Ovary (tissue), 9 donors: Measurements from ENCODE around the gene PKD1L1. TPM values are rescaled to one million over a fixed set of nuclear protein-coding genes. Genes with fewer than 3 reads are reported as not detected.

Source experiments
- DNase-seq, 5 donors: peaks; one replicate each; pipeline ENCODE4 v3.0.0-alpha.2; 2019 to 2020
- H3K27ac ChIP-seq, 2 donors: fragments of 200-600 bp; one replicate each; pipeline versions ENCODE4 v1.5.1 to v1.8.0; 2019 to 2022
- H3K27me3 ChIP-seq: fragments of 200-600 bp; one replicate; pipeline ENCODE4 v1.8.0; 2022
- H3K36me3 ChIP-seq: fragments of 200-600 bp; sonication (generic); one replicate; pipeline ENCODE4 v1.5.1; 2019
- H3K4me1 ChIP-seq: one replicate; pipeline ENCODE4 v1.8.1; 2013; ENCODE audit warnings: mild to moderate bottlenecking, moderate library complexity; ENCODE audit not compliant: insufficient read depth
- H3K4me3 ChIP-seq: fragments of 200-600 bp; sonication (generic); one replicate; pipeline ENCODE4 v1.5.1; 2017
- H3K9me3 ChIP-seq, 2 donors: fragments of 200-600 bp in 1 of 2; sonication (generic) in 1 of 2; one replicate each; pipeline versions ENCODE4 v1.5.1 to v1.8.1; 2013 to 2019; ENCODE audit warnings: mild to moderate bottlenecking in 1 of 2, moderate library complexity in 1 of 2
- EP300 ChIP-seq: sonication (generic); formaldehyde crosslinking; IDR thresholded peaks from one replicate; pipeline ENCODE4 v1.6.1; 2017; ENCODE audit warnings: antibody characterized with exemption
- POLR2A ChIP-seq: fragments of 450-650 bp; IDR thresholded peaks from one replicate; pipeline ENCODE4 v1.6.1; 2017; ENCODE audit warnings: antibody characterized with exemption, mild to moderate bottlenecking, moderate library complexity
- WGBS, 3 donors: extraction: QIAGEN DNeasy Blood & Tissue Kit in 1 of 3; methylation state at CpG; one replicate each; pipeline versions ENCODE4 v1.1.5 to v1.1.7; 2013 to 2017; 5-methylcytosine and 5-hydroxymethylcytosine counted together
- intact Hi-C, 4 donors: fragments of 100-400 bp; cut with DNase I; formaldehyde crosslinking; loops; one replicate each; pipeline versions ENCODE4 v1.11.0 to v1.15.1; 2022 to 2023
- polyA plus RNA-seq, 2 donors: library from polyadenylated mRNA; stranded (reverse); fragments of 200-250 nt in 1 of 2; fragments of 350-450 nt in 1 of 2; fragmentation: Illumina TruSeq in 1 of 2; extraction: RNeasy Lipid Tissue Mini Kit (QIAGEN cat#74804) in 1 of 2; gene quantifications; one replicate each; pipeline ENCODE4 v1.2.3, GENCODE V29; 2013 to 2014
- total RNA-seq, 7 donors: library from RNA; depleted of rRNA in 2 of 7; stranded (reverse); fragments of >200 nt in 2 of 7; fragmentation: NEBNext Ultra II Directional in 3 of 7; extraction: Animal tissue kit (Norgen Biotek cat#: 25700) in 3 of 7; gene quantifications; one replicate each; pipeline versions ENCODE4 v1.1.0 to v1.2.4, GENCODE V29; 2016 to 2023
- TF ChIP-seq, protein P1 (sequence below), 3 donors: fragments of 450-650 bp in 2 of 3; fragments of 200-600 bp in 1 of 3; IDR thresholded peaks; one replicate each; pipeline versions ENCODE4 v1.5.1 to v1.8.0; 2016 to 2022; ENCODE audit warnings: antibody characterized with exemption in 3 of 3, mild to moderate bottlenecking in 1 of 3
- donor health status: DM: no; HTN: no; CAD: no; lungs with moderate emphysema.
- donor health status: DM: no; HTN: no; CAD: no.
- donor health status: Bipolar disorder and iron deficiency.
- donor health status: DM: yes; HTN: yes; CAD: no.
- donor health status: DM: no; HTN: no; CAD: no.
- donor health status: DM: yes; HTN: yes; CAD: no.

The PKD1L1 gene
- total and polyA plus RNA-seq, 9 donors, result 0.11 to 0.48 (median 0.22) TPM

GRCh38 chr7:47907981-47908616, 40.2 kb downstream of the PKD1L1 start:
- WGBS, 3 donors, result 78 to 82% (median 82%) methylated on average over 9 of the region's 9 CpGs

GRCh38 chr7:47906883-47907282, 41.4 kb downstream of the PKD1L1 start:
- H3K27me3 ChIP-seq, result no peaks in the 10 kb centered on the region
- DNase-seq, result no peak
- 85 to 91% (median 88%) methylated on average over 3 of the region's 3 CpGs for WGBS, 3 donors
- intact Hi-C loops, result no loop called here
- TF ChIP-seq POLR2A (no peak), EP300 (no peak)
- TF ChIP-seq, protein P1, sequence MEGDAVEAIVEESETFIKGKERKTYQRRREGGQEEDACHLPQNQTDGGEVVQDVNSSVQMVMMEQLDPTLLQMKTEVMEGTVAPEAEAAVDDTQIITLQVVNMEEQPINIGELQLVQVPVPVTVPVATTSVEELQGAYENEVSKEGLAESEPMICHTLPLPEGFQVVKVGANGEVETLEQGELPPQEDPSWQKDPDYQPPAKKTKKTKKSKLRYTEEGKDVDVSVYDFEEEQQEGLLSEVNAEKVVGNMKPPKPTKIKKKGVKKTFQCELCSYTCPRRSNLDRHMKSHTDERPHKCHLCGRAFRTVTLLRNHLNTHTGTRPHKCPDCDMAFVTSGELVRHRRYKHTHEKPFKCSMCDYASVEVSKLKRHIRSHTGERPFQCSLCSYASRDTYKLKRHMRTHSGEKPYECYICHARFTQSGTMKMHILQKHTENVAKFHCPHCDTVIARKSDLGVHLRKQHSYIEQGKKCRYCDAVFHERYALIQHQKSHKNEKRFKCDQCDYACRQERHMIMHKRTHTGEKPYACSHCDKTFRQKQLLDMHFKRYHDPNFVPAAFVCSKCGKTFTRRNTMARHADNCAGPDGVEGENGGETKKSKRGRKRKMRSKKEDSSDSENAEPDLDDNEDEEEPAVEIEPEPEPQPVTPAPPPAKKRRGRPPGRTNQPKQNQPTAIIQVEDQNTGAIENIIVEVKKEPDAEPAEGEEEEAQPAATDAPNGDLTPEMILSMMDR (IDR thresholded peaks at IDR 0.05), result no peak
- no peak overlapping the region for H3K27ac ChIP-seq
- H3K36me3 ChIP-seq, result no peaks in the 10 kb centered on the region
- no peak overlapping the region for H3K4me3 ChIP-seq
- no peaks in the 10 kb centered on the region for H3K9me3 ChIP-seq
- H3K4me1 ChIP-seq, result no peaks in the 10 kb centered on the region

More at GRCh38 chr7:47907981-47908616, 40.2 kb downstream of the PKD1L1 start:
- DNase-seq, result no peak
- no peaks in the 10 kb centered on the region for H3K27me3 ChIP-seq
- no peak overlapping the region for H3K4me3 ChIP-seq
- intact Hi-C loops, result loop anchor here in 1 of 4 donors (1.0 kb wide), 1 partner anchor 25 kb away; no protein-coding TSS in a partner anchor
- H3K36me3 ChIP-seq, result no peaks in the 10 kb centered on the region
- H3K27ac ChIP-seq, result no peak overlapping the region
- TF ChIP-seq POLR2A (no peak), EP300 (no peak)
- TF ChIP-seq, protein P1 (IDR thresholded peaks at IDR 0.05), result no peak
- no peaks in the 10 kb centered on the region for H3K4me1 ChIP-seq
- no peaks in the 10 kb centered on the region for H3K9me3 ChIP-seq

GRCh38 chr7:47905076-47905920, 43.0 kb downstream of the PKD1L1 start:
- Histone ChIP-seq H3K4me3 (no peak overlapping the region), H3K36me3 (no peaks in the 10 kb centered on the region), H3K9me3 (no peaks in the 10 kb centered on the region), H3K4me1 (no peaks in the 10 kb centered on the region), H3K27ac (no peak overlapping the region), H3K27me3 (no peaks in the 10 kb centered on the region)
- intact Hi-C loops, result no loop called here
- no peak for DNase-seq
- TF ChIP-seq, protein P1 (IDR thresholded peaks at IDR 0.05), result no peak
- TF ChIP-seq POLR2A (no peak), EP300 (no peak)
- 65 to 81% (median 68%) methylated on average over 10 of the region's 10 CpGs for WGBS, 3 donors

- Histone ChIP-seq H3K27me3 (no peaks in the 10 kb centered on the region), H3K36me3 (no peaks in the 10 kb centered on the region), H3K4me1 (no peaks in the 10 kb centered on the region), H3K4me3 (no peak overlapping the region), H3K27ac (no peak overlapping the region), H3K9me3 (no peaks in the 10 kb centered on the region)
- 84 to 97% (median 85%) methylated on average over 4 of the region's 4 CpGs for WGBS, 3 donors
- DNase-seq, result no peak
- TF ChIP-seq EP300 (no peak), POLR2A (no peak)
- TF ChIP-seq, protein P1 (IDR thresholded peaks at IDR 0.05), result no peak
- intact Hi-C loops, result no loop called here
These were observed 46.3 kb downstream of the PKD1L1 start for GRCh38 chr7:47902013-47902412.
